ENCODE measurements around the gene ELP1.
A peak's percentile ranks its signal among the peaks of the same experiment; 100 is the strongest.
"Not testable (repeated sequence)": the region's sequence is repeated elsewhere in the genome, so short reads cannot be mapped to it uniquely, and the experiment has no call there.

Gene ELP1

DNA sequence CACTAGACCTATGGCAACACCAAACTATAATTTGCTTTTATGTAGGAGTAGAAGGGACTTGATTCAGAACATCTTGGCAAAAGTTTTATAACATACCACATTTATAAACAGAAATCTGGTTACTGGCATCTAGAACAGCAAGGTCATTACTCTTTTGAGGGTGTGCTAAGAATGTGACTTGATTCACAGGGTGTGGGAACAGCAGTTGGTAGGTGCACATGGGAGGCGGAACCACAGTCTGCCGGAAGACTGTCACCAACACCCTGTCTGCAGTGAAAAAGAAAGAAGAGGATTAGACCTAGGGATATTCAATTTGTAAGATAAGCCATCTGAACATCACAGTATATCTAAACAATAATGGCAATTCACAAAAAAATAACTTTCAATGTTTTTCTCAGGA, 23.0 kb downstream of the ELP1 start:
- Histone ChIP-seq H3K27me3 (ENCODE audit: low read depth) (no peaks in the 10 kb centered on the region), H3K4me1 (no peaks in the 10 kb centered on the region), H3K9me3 (no peaks in the 10 kb centered on the region), H3K36me3 (replicated peaks) (peaks cover 66% of the 10 kb centered on the region), H3K4me3 (no peak overlapping the region)
- no peak for DNase-seq (ENCODE audit: low spot score in 2 of 2)
- in situ Hi-C loops (cut with MboI; ENCODE audit: low sequenced_read_pairs), result no loop called here

DNA sequence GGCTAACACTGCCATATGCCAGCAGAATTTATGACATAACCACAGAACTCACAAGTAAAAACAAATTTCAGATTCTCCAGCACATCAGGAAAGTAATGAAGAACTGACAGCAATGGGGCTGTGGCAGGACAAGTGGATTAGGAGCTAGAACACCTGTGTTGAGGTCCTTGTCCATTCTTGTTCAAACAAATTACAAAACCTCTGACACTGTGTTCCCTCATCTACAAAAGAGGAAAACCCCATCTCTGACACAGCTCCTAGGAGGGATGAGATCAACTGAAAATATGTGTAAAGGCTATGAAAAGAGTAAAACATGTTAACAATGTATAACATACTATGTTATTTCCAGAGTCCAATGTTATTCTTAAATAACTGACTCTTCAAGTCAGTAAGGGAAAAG, 23.5 kb downstream of the ELP1 start:
- no peaks in the 10 kb centered on the region for H3K9me3 ChIP-seq
- H3K4me1 ChIP-seq, result no peaks in the 10 kb centered on the region
- no peaks in the 10 kb centered on the region for H3K27me3 ChIP-seq (ENCODE audit: low read depth)
- H3K36me3 ChIP-seq (replicated peaks), result peaks cover 68% of the 10 kb centered on the region
- in situ Hi-C loops (cut with MboI; ENCODE audit: low sequenced_read_pairs), result no loop called here
- no peak for DNase-seq (ENCODE audit: low spot score in 2 of 2)
- no peak overlapping the region for H3K4me3 ChIP-seq

DNA sequence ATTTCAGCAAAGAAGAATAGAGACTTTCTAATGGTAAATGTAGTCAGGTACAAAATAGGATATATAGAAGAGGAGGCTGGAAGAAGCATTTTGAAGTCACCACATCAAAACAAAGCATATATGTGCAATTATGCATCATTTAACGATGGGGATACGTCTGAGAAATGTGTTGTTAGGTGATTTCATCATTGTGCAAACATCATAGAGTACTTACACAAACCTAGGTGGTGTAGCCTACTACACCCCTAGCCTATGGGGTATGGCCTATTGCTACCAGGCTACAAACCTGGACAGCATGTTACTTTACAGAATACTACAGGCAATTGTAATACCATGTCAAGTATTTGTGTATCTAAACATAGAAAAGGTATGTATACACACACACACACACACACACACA, 28.4 kb downstream of the ELP1 start:
- Histone ChIP-seq H3K36me3 (replicated peaks) (peaks cover 77% of the 10 kb centered on the region), H3K9me3 (no peaks in the 10 kb centered on the region), H3K4me1 (no peaks in the 10 kb centered on the region), H3K4me3 (no peak overlapping the region), H3K27me3 (ENCODE audit: low read depth) (no peaks in the 10 kb centered on the region)
- no peak for DNase-seq (ENCODE audit: low spot score in 2 of 2)
- in situ Hi-C loops (cut with MboI; ENCODE audit: low sequenced_read_pairs), result no loop called here

DNA sequence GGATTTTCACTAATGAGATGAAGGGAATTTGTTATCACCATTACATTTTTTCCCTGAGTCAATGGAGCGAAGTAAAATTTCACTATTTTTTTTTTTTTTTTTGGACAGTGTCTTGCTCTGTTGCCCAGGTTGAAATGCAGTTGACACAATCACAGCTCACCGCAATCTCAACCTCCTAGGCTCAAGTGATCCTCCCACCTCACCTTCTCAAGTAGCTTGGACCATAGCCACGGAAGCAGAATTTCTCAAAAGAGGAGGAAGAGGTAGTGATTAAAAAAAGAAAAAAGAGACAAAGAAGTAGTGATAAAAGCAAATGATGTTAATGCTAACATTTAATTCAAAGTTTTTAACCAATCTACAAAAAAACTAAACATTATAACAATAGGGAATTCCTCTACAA, 29.8 kb downstream of the ELP1 start:
- H3K4me3 ChIP-seq, result no peak overlapping the region
- H3K27me3 ChIP-seq (ENCODE audit: low read depth), result no peaks in the 10 kb centered on the region
- DNase-seq (ENCODE audit: low spot score in 2 of 2), result no peak
- peaks cover 81% of the 10 kb centered on the region for H3K36me3 ChIP-seq (replicated peaks)
- no peaks in the 10 kb centered on the region for H3K9me3 ChIP-seq
- in situ Hi-C loops (cut with MboI; ENCODE audit: low sequenced_read_pairs), result no loop called here
- H3K4me1 ChIP-seq, result no peaks in the 10 kb centered on the region

DNA sequence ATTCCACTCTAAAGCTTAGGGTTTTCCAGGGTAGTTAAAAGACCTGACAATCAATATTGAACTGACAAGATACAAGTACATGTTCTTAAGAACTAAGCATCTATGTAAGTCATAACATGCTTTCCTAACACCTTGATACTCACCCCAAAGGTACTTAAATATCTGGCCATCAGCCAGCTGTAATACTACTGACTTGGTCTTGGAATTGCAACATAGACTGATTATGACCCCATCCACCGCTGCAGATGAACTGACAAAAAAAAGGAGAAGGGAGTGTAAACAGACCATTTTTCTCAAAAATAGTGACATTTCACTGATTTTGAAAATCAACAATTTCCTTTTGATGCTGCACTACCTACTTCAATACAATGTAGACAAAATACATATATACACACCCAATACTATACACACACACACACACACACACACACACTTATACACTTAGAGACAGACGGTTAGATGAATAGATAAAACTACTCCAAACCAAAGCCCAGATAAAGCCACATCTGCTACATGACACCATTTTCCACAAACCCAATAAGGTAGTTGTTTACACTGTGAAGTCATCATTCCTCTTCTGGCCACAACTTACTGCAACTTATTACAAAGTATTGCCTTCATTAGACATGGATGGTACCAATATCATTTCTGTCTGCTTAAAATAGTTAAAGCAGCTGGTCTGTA, 30.4 kb downstream of the ELP1 start:
- Histone ChIP-seq H3K9me3 (no peaks in the 10 kb centered on the region), H3K27me3 (ENCODE audit: low read depth) (no peaks in the 10 kb centered on the region), H3K4me3 (no peak overlapping the region), H3K36me3 (replicated peaks) (peaks cover 83% of the 10 kb centered on the region), H3K4me1 (no peaks in the 10 kb centered on the region)
- in situ Hi-C loops (cut with MboI; ENCODE audit: low sequenced_read_pairs), result no loop called here
- DNase-seq (ENCODE audit: low spot score in 2 of 2), result no peak

DNA sequence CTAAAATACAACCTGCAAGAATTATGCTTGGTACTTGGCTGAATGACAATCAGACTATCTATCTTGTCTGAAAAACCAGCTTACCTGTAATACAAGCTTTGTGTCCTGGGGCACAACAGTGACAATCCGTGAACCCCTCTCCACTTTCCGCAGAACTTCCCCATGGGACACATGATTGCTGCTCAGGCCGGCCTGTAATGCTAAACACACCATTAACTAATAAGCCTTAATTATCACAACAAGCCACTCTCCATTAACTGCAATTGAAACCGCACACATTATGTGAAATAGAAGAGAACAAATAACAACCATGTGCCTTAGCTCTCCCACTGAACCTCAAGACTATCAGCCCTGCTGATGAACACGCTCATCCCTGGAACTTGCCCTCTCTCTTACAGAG, 33.7 kb downstream of the ELP1 start:
- peaks cover 80% of the 10 kb centered on the region for H3K36me3 ChIP-seq (replicated peaks)
- in situ Hi-C loops (cut with MboI; ENCODE audit: low sequenced_read_pairs), result no loop called here

DNA sequence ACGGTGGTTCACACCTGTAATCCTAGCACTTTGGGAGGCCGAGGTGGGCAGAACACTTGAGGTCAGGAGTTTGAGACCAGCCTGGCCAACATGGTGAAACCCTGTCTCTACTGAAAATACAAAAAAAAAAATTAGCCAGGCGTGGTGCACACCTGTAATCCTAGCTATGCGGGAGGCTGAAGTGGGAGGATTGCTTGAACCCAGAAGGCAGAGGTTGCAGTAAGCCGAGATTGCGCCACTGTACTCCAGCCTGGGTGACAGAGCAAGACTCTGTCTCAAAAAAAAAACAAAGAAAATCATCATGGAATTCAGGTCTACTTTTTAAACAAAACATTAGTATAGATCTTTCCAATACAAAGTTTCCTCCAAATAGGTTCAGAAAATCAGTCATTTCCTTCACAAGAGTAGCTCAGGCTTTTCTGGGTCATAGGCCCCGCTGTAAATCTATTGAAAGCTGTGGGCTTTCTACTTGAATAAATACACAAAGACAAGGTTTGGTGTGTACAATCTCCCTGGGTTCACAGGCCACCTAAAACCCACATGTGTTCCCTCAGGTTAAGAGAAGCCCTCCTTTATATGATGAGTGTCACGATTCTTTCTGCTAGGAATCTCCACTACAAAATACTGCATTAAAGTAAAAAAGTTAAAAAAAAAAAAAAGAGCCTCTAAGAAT, 34.8 kb downstream of the ELP1 start:
- H3K4me1 ChIP-seq; in situ Hi-C loops (cut with MboI; ENCODE audit: low sequenced_read_pairs); H3K27me3 ChIP-seq (ENCODE audit: low read depth); H3K4me3 ChIP-seq; H3K9me3 ChIP-seq; DNase-seq (ENCODE audit: low spot score in 2 of 2): not testable (repeated sequence)
- H3K36me3 ChIP-seq (replicated peaks), result peaks cover 82% of the 10 kb centered on the region

More for the DNA sequence above, 33.7 kb downstream of the ELP1 start:
- Histone ChIP-seq H3K9me3 (no peaks in the 10 kb centered on the region), H3K27me3 (ENCODE audit: low read depth) (no peaks in the 10 kb centered on the region), H3K4me3 (no peak overlapping the region), H3K4me1 (no peaks in the 10 kb centered on the region)
- no peak for DNase-seq (ENCODE audit: low spot score in 2 of 2)

DNA sequence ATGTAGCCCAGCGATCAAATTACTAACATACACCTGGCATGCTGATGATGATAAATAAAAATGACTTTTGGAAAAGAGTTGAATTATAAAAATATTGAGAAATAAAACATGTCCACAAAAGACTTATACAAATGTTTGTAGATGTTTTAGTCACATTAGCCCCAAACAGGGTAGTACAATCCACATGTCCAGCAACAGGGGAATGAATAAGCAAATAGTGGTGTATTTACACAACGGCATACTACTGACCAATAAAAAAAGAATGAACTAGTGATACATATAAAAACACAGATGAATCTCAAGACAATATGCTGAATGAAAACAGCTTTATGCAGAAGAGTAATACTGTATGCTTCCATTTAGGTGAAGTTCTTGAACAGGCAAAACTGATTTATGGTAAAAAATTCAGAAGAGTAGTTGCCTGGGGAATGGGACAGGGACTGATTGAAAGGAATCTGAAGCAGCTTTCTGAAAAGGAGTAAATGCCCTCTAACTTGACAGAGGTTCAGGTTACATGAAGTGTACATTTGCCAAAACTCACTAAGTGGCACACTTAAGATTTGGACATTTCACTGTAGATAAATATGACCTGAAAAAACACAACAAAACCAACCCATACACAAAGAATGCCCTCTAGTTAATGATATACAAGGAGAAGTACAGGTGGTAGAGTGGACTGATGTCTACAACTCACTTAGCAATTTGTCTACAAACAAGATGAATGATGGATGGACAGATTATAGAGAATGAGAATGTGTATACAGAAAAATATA, 36.4 kb downstream of the ELP1 start:
- H3K9me3 ChIP-seq, result no peaks in the 10 kb centered on the region
- H3K4me3 ChIP-seq, result no peak overlapping the region
- no peak for DNase-seq (ENCODE audit: low spot score in 2 of 2)
- no peaks in the 10 kb centered on the region for H3K4me1 ChIP-seq
- peaks cover 85% of the 10 kb centered on the region for H3K36me3 ChIP-seq (replicated peaks)
- in situ Hi-C loops (cut with MboI; ENCODE audit: low sequenced_read_pairs), result no loop called here
- H3K27me3 ChIP-seq (ENCODE audit: low read depth), result no peaks in the 10 kb centered on the region

DNA sequence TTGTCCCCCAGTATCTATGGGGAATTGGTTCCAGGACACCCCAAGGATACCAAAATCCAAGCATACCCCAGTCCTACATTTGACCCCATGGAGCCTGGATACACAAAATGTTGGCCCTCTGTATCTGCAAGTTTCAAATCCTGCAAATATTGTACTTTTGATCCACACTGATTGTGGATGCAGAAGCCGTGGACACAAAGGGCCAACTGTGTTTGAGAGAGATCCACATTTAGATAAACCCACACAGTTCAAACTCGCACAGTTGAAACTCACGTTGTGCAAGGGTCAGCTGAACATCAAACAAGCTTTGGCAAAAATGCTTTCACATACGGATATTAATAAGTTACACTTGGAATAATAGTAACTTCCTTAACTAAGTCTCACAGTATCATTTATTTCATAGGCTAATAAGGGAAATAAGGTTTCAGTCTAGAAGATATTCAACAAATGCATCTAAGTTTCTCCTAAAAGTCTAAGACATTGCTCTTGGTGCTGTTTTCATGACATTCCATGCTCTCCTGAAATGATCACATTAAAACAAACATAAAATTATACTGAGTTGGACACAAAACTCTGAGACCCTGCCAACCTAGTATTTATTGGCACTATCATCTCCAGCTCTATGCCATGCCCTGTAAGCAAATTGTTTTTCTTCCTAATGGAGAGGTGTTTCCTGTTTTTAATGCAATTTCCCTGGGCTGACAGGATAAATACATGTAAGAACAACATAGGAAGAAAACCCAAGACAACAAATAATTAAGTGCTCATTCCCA, 39.5 kb downstream of the ELP1 start:
- H3K27me3 ChIP-seq (ENCODE audit: low read depth), result no peaks in the 10 kb centered on the region
- no peaks in the 10 kb centered on the region for H3K4me1 ChIP-seq
- peaks cover 88% of the 10 kb centered on the region for H3K36me3 ChIP-seq (replicated peaks)
- no peaks in the 10 kb centered on the region for H3K9me3 ChIP-seq
- in situ Hi-C loops (cut with MboI; ENCODE audit: low sequenced_read_pairs), result no loop called here
- DNase-seq (ENCODE audit: low spot score in 2 of 2), result no peak
- no peak overlapping the region for H3K4me3 ChIP-seq

DNA sequence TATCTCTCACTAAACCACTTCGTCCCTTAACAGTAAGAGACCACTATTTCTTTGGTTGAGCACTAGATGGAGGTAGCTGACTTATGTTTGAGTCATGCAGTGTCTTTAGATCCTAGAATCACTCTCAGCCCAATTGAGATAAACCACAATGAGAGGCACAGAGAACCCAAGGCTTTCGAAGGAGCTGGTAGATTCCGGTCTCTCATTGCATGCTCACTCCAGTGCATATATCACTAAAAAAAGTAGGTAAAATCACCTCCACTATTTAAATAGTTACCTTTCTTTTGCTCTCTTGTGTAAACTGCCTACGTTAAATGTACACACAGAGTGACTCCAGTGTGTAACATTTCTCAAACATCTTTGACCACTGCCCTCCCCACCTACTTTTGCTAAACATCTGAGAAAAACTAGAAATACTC, 44.3 kb downstream of the ELP1 start:
- DNase-seq (ENCODE audit: low spot score in 2 of 2), result no peak
- Histone ChIP-seq H3K9me3 (no peaks in the 10 kb centered on the region), H3K4me1 (no peaks in the 10 kb centered on the region), H3K4me3 (no peak overlapping the region), H3K27me3 (ENCODE audit: low read depth) (no peaks in the 10 kb centered on the region), H3K36me3 (replicated peaks) (peaks cover 73% of the 10 kb centered on the region)
- in situ Hi-C loops (cut with MboI; ENCODE audit: low sequenced_read_pairs), result no loop called here

DNA sequence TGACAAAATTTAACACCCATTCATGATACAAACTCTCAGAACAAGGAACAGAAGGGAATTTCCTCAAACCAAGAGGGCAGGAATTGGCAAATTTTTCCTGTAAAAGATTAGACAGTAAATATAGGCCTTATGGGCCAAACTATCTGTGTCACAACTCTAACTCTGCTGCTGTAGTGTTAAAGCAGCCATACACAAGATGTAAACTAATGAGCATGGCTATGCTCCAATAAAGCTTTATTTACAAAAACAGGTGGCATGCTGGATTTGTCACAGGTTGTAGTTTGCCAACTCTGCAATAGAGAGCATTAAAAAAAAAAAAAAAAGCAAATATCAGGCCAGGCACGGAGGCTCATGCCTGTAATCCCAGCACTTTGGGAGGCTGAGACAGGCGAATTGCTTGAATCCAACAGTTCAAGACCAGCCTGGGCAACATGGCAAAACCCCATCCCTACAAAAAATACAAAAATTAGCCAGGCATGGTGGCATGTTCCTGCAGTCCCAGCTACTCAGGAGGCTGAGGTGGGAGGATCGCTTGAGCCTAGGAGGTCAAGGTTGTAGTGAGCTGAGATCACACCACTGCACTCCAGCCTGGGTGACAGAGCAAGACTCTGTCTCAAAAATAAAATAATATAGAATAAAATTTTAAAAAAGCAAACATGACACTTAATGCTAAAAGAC, 47.2 kb downstream of the ELP1 start:
- in situ Hi-C loops (cut with MboI; ENCODE audit: low sequenced_read_pairs); H3K4me1 ChIP-seq; DNase-seq (ENCODE audit: low spot score in 2 of 2); H3K4me3 ChIP-seq; H3K27me3 ChIP-seq (ENCODE audit: low read depth); H3K9me3 ChIP-seq: not testable (repeated sequence)
- H3K36me3 ChIP-seq (replicated peaks), result peaks cover 47% of the 10 kb centered on the region

DNA sequence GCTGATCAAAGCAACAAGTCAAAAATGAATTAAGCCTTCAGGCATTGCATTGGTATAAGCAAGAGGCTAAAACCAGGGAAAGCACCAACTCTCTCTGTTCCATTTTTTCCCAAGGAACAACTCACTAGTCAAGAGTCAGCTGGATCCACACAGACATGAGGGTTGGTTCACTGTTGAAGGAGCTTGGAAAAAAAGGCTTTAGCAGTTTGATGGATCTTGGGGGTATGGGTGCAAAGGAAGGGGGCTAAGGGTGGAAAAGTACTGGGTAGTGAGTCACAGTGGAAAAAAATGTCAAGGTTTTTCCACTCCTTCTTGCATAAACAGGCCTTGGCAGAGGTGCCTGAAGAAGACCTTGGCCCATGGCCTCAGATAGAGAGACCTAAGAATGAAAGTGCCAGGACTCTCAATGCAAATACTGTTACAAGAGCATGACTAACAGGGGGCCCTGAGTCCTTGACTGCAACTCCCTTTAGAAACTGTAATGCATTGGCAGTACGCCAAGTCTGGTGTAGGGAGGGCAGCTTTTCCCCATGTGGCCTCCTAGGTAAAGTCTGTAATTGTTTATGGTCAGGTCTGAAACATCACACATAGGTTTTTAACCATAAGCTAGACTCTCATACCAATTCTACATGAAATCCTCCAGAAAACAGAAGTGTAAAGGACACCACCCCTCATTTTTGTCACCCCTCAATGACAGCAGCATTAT, 48.1 kb downstream of the ELP1 start:
- Histone ChIP-seq H3K27me3 (ENCODE audit: low read depth) (no peaks in the 10 kb centered on the region), H3K4me1 (no peaks in the 10 kb centered on the region), H3K36me3 (replicated peaks) (peaks cover 43% of the 10 kb centered on the region), H3K4me3 (no peak overlapping the region), H3K9me3 (no peaks in the 10 kb centered on the region)
- peak; percentile 23 to 58 for DNase-seq (ENCODE audit: low spot score in 2 of 2)
- in situ Hi-C loops (cut with MboI; ENCODE audit: low sequenced_read_pairs), result no loop called here

DNA sequence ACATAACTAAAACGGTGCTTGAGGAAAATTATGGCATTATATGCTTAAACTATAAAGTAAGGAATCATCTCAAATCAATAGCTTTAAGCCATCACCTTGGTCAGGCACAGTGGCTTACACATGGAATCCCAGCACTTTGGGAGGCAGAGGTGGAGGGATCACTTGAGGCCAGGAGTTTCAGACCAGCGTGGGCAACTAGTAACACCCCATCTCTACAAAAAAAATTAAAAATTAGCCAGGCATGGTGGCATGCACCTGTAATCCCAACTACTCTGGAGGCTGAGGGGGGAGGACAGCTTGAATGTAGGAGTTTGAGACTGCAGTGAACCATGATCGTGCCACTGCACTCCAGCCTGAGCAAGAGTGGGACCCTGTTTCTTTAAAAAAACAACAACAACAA, 49.2 kb downstream of the ELP1 start:
- peaks cover 46% of the 10 kb centered on the region for H3K36me3 ChIP-seq (replicated peaks)
- in situ Hi-C loops (cut with MboI; ENCODE audit: low sequenced_read_pairs), result no loop called here

More for the DNA sequence above, 49.2 kb downstream of the ELP1 start:
- DNase-seq (ENCODE audit: low spot score in 2 of 2), result no peak
- H3K4me1 ChIP-seq, result no peaks in the 10 kb centered on the region
- no peak overlapping the region for H3K4me3 ChIP-seq
- no peaks in the 10 kb centered on the region for H3K9me3 ChIP-seq
- H3K27me3 ChIP-seq (ENCODE audit: low read depth), result no peaks in the 10 kb centered on the region
